A549 treated with dexamethasone at 1 μM for 4 hours (cell line): ENCODE results near the gene JRKL. TPM values are rescaled to one million over a fixed set of nuclear protein-coding genes. Genes with fewer than 3 reads are reported as not detected.

Source experiments
- total RNA-seq: library from RNA; stranded (reverse); fragments of 200-300 nt; extraction: Qiagen RNA extraction; gene quantifications from 5 replicates; pipeline ENCODE4 v1.2.3, GENCODE V29; 2022

Gene JRKL
- 5.0 to 6.8 TPM (median 6.3 TPM) in 5 replicates for total RNA-seq

GRCh38 chr11:96389720-96390487 lies at the start of gene JRKL, which contains the start of gene CCDC82:
Gene JRKL (plus strand): TSS chr11:96390013. CDS start chr11:96390650, 637 bp downstream.
Gene CCDC82 (minus strand): TSS chr11:96389912. CDS start chr11:96384747, 5,165 bp downstream.

GRCh38 chr11:96342961-96343711 lies 46.7 kb upstream of the JRKL start, which contains the start of gene MAML2:
Gene MAML2 (minus strand): TSS chr11:96343195. CDS start chr11:96341895, 1,300 bp downstream.

Other genes starting within 250 kb of the JRKL start
- 3.3 to 5.6 TPM (median 4.7 TPM) in 5 replicates for gene MAML2, start 46.8 kb upstream of the JRKL start, total RNA-seq
- gene CCDC82, start 101 bp upstream of the JRKL start, total RNA-seq = 18.1 to 25.7 TPM (median 20.0 TPM) in 5 replicates